SK-MEL-5 (cell line): ENCODE measurements around the gene BCL2L13. TPM values are rescaled to one million over a fixed set of nuclear protein-coding genes. Genes with fewer than 3 reads are reported as not detected.
A peak's percentile ranks its signal among the peaks of the same experiment; 100 is the strongest.
"Not testable (repeated sequence)": the region's sequence is repeated elsewhere in the genome, so short reads cannot be mapped to it uniquely, and the experiment has no call there.

Experiments
- DNase-seq: peaks from one replicate; pipeline ENCODE4 v3.0.0-alpha.2; 2016; ENCODE audit warnings: low read depth, low spot score
- in situ Hi-C: cut with HindIII; loops from 2 replicates; pipeline ENCODE4 v1.10.0; 2016; ENCODE audit warnings: low sequenced_read_pairs, high pct_unique_total_duplicates, low pct_unique_long_range_greater_than_20kb
- total RNA-seq: library from RNA; depleted of rRNA; stranded (reverse); fragments of >200 nt; shearing (Covaris generic); gene quantifications from 2 replicates; pipeline ENCODE4 v1.2.3, GENCODE V29; 2014

BCL2L13 gene
- total RNA-seq, 1 experiment from 2014 or later, result 210 TPM

- in situ Hi-C loops, DNase-seq: not testable (repeated sequence)
Observed at GRCh38 chr22:17671521-17672092, 33.0 kb downstream of the BCL2L13 start.

- DNase-seq, result peak; percentile 62
- in situ Hi-C loops, result no loop called here
Observed at GRCh38 chr22:17672417-17672991, 33.9 kb downstream of the BCL2L13 start.

GRCh38 chr22:17674152-17674551 is 35.6 kb downstream of the BCL2L13 start:
- DNase-seq, result no peak
- in situ Hi-C loops, result no loop called here

GRCh38 chr22:17675584-17675983 is 37.0 kb downstream of the BCL2L13 start:
- in situ Hi-C loops, result no loop called here
- no peak for DNase-seq

GRCh38 chr22:17678817-17679385 is 40.3 kb downstream of the BCL2L13 start:
- in situ Hi-C loops, result no loop called here

GRCh38 chr22:17684245-17684644 is 45.7 kb downstream of the BCL2L13 start:
- DNase-seq, result no peak
- in situ Hi-C loops, result no loop called here

More at GRCh38 chr22:17678817-17679385, 40.3 kb downstream of the BCL2L13 start:
- DNase-seq, result no peak

GRCh38 chr22:17692841-17693240 is 54.3 kb downstream of the BCL2L13 start:
- in situ Hi-C loops, result no loop called here
- DNase-seq, result no peak

GRCh38 chr22:17694193-17694592 is 55.6 kb downstream of the BCL2L13 start:
- no peak for DNase-seq
- in situ Hi-C loops, result no loop called here

- in situ Hi-C loops, result no loop called here
- no peak for DNase-seq
Observed at GRCh38 chr22:17694752-17695151, 56.2 kb downstream of the BCL2L13 start.

- DNase-seq, result peak; percentile 70
- in situ Hi-C loops, result no loop called here
Observed at GRCh38 chr22:17695986-17696385, 57.4 kb downstream of the BCL2L13 start.

GRCh38 chr22:17697196-17697595 is 58.6 kb downstream of the BCL2L13 start:
- in situ Hi-C loops, DNase-seq: not testable (repeated sequence)

- in situ Hi-C loops, DNase-seq: not testable (repeated sequence)
Observed at GRCh38 chr22:17698276-17698675, 59.7 kb downstream of the BCL2L13 start.

GRCh38 chr22:17698948-17699347 is 60.4 kb downstream of the BCL2L13 start:
- no peak for DNase-seq
- in situ Hi-C loops, result no loop called here

GRCh38 chr22:17699696-17700340 is 61.3 kb downstream of the BCL2L13 start:
- no peak for DNase-seq
- in situ Hi-C loops, result no loop called here

GRCh38 chr22:17700778-17701177 is 62.2 kb downstream of the BCL2L13 start:
- in situ Hi-C loops, result no loop called here
- DNase-seq, result peak; percentile 22

- DNase-seq, result no peak
- in situ Hi-C loops, result no loop called here
Observed at GRCh38 chr22:17703811-17704210, 65.3 kb downstream of the BCL2L13 start.

GRCh38 chr22:17705546-17705945 is 67.0 kb downstream of the BCL2L13 start:
- in situ Hi-C loops, result no loop called here
- no peak for DNase-seq

GRCh38 chr22:17705951-17706900 is 67.7 kb downstream of the BCL2L13 start:
- peak; percentile 100 for DNase-seq
- in situ Hi-C loops, result no loop called here
